SK-N-SH treated with all-trans-retinoic acid at 6 μM for 48 hours (cell line): ENCODE measurements around the gene CLSTN3.

Experiments used
- ATAC-seq: fragments of 200-7000 bp; cut with Tn5 transposase; 3 replicates; pipeline ENCODE4 v1.9.1; 2020; ENCODE audit warnings: mild to moderate bottlenecking, moderate library complexity
- ARNTL ChIP-seq: fragments of 450-650 bp; formaldehyde crosslinking; IDR thresholded peaks from 2 replicates; pipeline ENCODE4 v1.5.0; 2020; ENCODE audit warnings: low read depth, mild to moderate bottlenecking, moderate library complexity, borderline replicate concordance
- BACH2 ChIP-seq: fragments of 250-450 bp; sonication (Bioruptor Pico); IDR thresholded peaks from 2 replicates; pipeline ENCODE4 v1.9.0; 2021; ENCODE audit warnings: mild to moderate bottlenecking, borderline replicate concordance
- CREB5 ChIP-seq: fragments of 250-450 bp; sonication (Bioruptor Pico); IDR thresholded peaks from 2 replicates; pipeline ENCODE4 v1.5.1; 2020; ENCODE audit warnings: low read depth, mild to moderate bottlenecking, moderate library complexity
- CSDC2 ChIP-seq: fragments of 250-450 bp; sonication (Bioruptor Pico); IDR thresholded peaks from 2 replicates; pipeline ENCODE4 v1.5.0; 2020; ENCODE audit warnings: mild to moderate bottlenecking, moderate library complexity
- CSRNP3 ChIP-seq: fragments of 250-450 bp; sonication (Bioruptor Pico); IDR thresholded peaks from 2 replicates; pipeline ENCODE4 v1.5.1; 2021; ENCODE audit warnings: mild to moderate bottlenecking, moderate library complexity
- GLIS3 ChIP-seq: fragments of 250-450 bp; sonication (Bioruptor Pico); IDR thresholded peaks from 2 replicates; pipeline ENCODE4 v1.5.0; 2020; ENCODE audit warnings: mild to moderate bottlenecking, moderate library complexity
- ISL1 ChIP-seq: fragments of 250-450 bp; sonication (Bioruptor Pico); IDR thresholded peaks from 2 replicates; pipeline ENCODE4 v2.1.2; 2022; ENCODE audit warnings: mild to moderate bottlenecking, moderate library complexity
- PATZ1 ChIP-seq: fragments of 250-450 bp; sonication (Bioruptor Pico); IDR thresholded peaks from 2 replicates; pipeline ENCODE4 v1.8.0; 2020; ENCODE audit warnings: mild to moderate bottlenecking, moderate library complexity, borderline replicate concordance
- POU6F1 ChIP-seq: fragments of 250-450 bp; sonication (Bioruptor Pico); IDR thresholded peaks from 2 replicates; pipeline ENCODE4 v1.8.0; 2021; ENCODE audit warnings: low read depth, mild to moderate bottlenecking, moderate library complexity, borderline replicate concordance
- SNAI2 ChIP-seq: fragments of 250-450 bp; sonication (Bioruptor Pico); IDR thresholded peaks from 2 replicates; pipeline ENCODE4 v1.5.0; 2020; ENCODE audit warnings: mild to moderate bottlenecking, moderate library complexity
- TCF4 ChIP-seq: fragments of 250-450 bp; sonication (Bioruptor Pico); IDR thresholded peaks from 2 replicates; pipeline ENCODE4 v1.8.0; 2021; ENCODE audit warnings: mild to moderate bottlenecking, moderate library complexity, borderline replicate concordance
- TOX ChIP-seq: fragments of 250-450 bp; sonication (Bioruptor Pico); IDR thresholded peaks from 2 replicates; pipeline ENCODE4 v1.8.0; 2021; ENCODE audit warnings: mild to moderate bottlenecking, moderate library complexity, borderline replicate concordance
- TSHZ2 ChIP-seq: fragments of 250-450 bp; sonication (Bioruptor Pico); IDR thresholded peaks from 2 replicates; pipeline ENCODE4 v1.5.0; 2020; ENCODE audit warnings: mild to moderate bottlenecking, moderate library complexity
- ZC3H10 ChIP-seq: fragments of 250-450 bp; sonication (Bioruptor Pico); IDR thresholded peaks from 2 replicates; pipeline ENCODE4 v1.5.1; 2021; ENCODE audit warnings: mild to moderate bottlenecking, moderate library complexity
- ZFP3 ChIP-seq: fragments of 250-450 bp; sonication (Bioruptor Pico); IDR thresholded peaks from 2 replicates; pipeline ENCODE4 v1.5.0; 2020; ENCODE audit warnings: mild to moderate bottlenecking, moderate library complexity
- ZFP30 ChIP-seq: fragments of 450-650 bp; formaldehyde crosslinking; IDR thresholded peaks from 2 replicates; pipeline ENCODE4 v1.5.0; 2022; ENCODE audit warnings: mild to moderate bottlenecking, moderate library complexity
- ZNF70 ChIP-seq: fragments of 450-650 bp; formaldehyde crosslinking; IDR thresholded peaks from 2 replicates; pipeline ENCODE4 v1.5.0; 2020; ENCODE audit warnings: mild to moderate bottlenecking, moderate library complexity
- ZNF8 ChIP-seq: fragments of 450-650 bp; formaldehyde crosslinking; IDR thresholded peaks from 2 replicates; pipeline ENCODE4 v1.5.0; 2020; ENCODE audit warnings: mild to moderate bottlenecking, moderate library complexity

Gene CLSTN3

GRCh38 chr12:7113389-7113871, 16.7 kb upstream of the CLSTN3 start:
- TF ChIP-seq ZFP30 (CRISPR knock-in tag) (no peak), ZNF70 (CRISPR knock-in tag) (no peak), ZFP3 (CRISPR knock-in tag) (no peak), SNAI2 (CRISPR knock-in tag) (no peak), PATZ1 (CRISPR knock-in tag) (no peak), POU6F1 (CRISPR knock-in tag) (no peak), ARNTL (no peak), BACH2 (CRISPR knock-in tag) (no peak), TSHZ2 (CRISPR knock-in tag) (no peak)
- TF ChIP-seq, all 23 proteins: peak for 0
- ATAC-seq: peak; percentile 35

- ATAC-seq: no peak
- TF ChIP-seq POU6F1 (CRISPR knock-in tag): no peak
- no peak for TF ChIP-seq PATZ1 (CRISPR knock-in tag)
- TF ChIP-seq GLIS3 (CRISPR knock-in tag): no peak
- TF ChIP-seq ZNF8 (CRISPR knock-in tag): no peak
- no peak for TF ChIP-seq CREB5
- TF ChIP-seq TCF4 (CRISPR knock-in tag): no peak
- no peak for TF ChIP-seq CSDC2 (CRISPR knock-in tag)
- no peak for TF ChIP-seq CSRNP3 (CRISPR knock-in tag)
- no peak for TF ChIP-seq TOX
- TF ChIP-seq ZNF70 (CRISPR knock-in tag): no peak
- TF ChIP-seq ZC3H10: no peak
- no peak for TF ChIP-seq SNAI2 (CRISPR knock-in tag)
- TF ChIP-seq ZFP30 (CRISPR knock-in tag): no peak
- TF ChIP-seq ISL1 (CRISPR knock-in tag): no peak
- TF ChIP-seq, all 23 proteins: peak for 0
These were observed 16.2 kb upstream of the CLSTN3 start for GRCh38 chr12:7114008-7114407.
